ENCODE data around the gene RNF115. TPM values are rescaled to one million over a fixed set of nuclear protein-coding genes. Genes with fewer than 3 reads are reported as not detected.
"Not testable (repeated sequence)": the region's sequence is repeated elsewhere in the genome, so short reads cannot be mapped to it uniquely, and the experiment has no call there.

The RNF115 gene
- total and polyA plus RNA-seq, 4 donors, result 3.2 to 10.0 (median 7.6) TPM

GRCh38 chr1:145765585-145766360 lies 58.1 kb downstream of the RNF115 start:
- not testable (repeated sequence) for H3K27me3 ChIP-seq (ENCODE audit: control insufficient read depth in 4 of 4, insufficient read depth in 4 of 4, low read length in 3 of 4); H3K9ac ChIP-seq (ENCODE audit: low read depth in 1 of 2, low read length in 2 of 2); DNase-seq (ENCODE audit: low spot score); H3K4me3 ChIP-seq (ENCODE audit: low read depth in 1 of 3, low read length in 3 of 3); H3K9me3 ChIP-seq (ENCODE audit: control insufficient read depth in 4 of 4, low read length in 3 of 4); H3K4me1 ChIP-seq (ENCODE audit: control insufficient read depth in 4 of 4, insufficient read depth in 4 of 4, low read length in 3 of 4); H3K36me3 ChIP-seq (ENCODE audit: control insufficient read depth in 4 of 4, insufficient read depth in 3 of 4, low read depth in 1 of 4, low read length in 3 of 4); H3K27ac ChIP-seq (ENCODE audit: low read depth in 1 of 2, low read length in 2 of 2)
- TF ChIP-seq HNF4A (conservative IDR thresholded peaks at IDR 0.05), result peak; percentile 11 to 13
- 49% methylated on average over 5 of the region's 5 CpGs for WGBS

GRCh38 chr1:145765127-145765526 lies 58.8 kb downstream of the RNF115 start:
- H3K4me1 ChIP-seq (ENCODE audit: control insufficient read depth in 4 of 4, insufficient read depth in 4 of 4, low read length in 3 of 4); H3K36me3 ChIP-seq (ENCODE audit: control insufficient read depth in 4 of 4, insufficient read depth in 3 of 4, low read depth in 1 of 4, low read length in 3 of 4); H3K9ac ChIP-seq (ENCODE audit: low read depth in 1 of 2, low read length in 2 of 2); H3K9me3 ChIP-seq (ENCODE audit: control insufficient read depth in 4 of 4, low read length in 3 of 4); DNase-seq (ENCODE audit: low spot score); H3K27me3 ChIP-seq (ENCODE audit: control insufficient read depth in 4 of 4, insufficient read depth in 4 of 4, low read length in 3 of 4); H3K4me3 ChIP-seq (ENCODE audit: low read depth in 1 of 3, low read length in 3 of 3); H3K27ac ChIP-seq (ENCODE audit: low read depth in 1 of 2, low read length in 2 of 2): not testable (repeated sequence)
- TF ChIP-seq HNF4A (conservative IDR thresholded peaks at IDR 0.05), result peak in 1 of 2 donors; percentile 8
- 26% methylated on average over 2 of the region's 3 CpGs for WGBS

GRCh38 chr1:145764231-145764940 lies 59.5 kb downstream of the RNF115 start:
- WGBS, result 97% methylated on average over 52 of the region's 52 CpGs
- not testable (repeated sequence) for H3K9me3 ChIP-seq (ENCODE audit: control insufficient read depth in 4 of 4, low read length in 3 of 4); DNase-seq (ENCODE audit: low spot score); H3K27ac ChIP-seq (ENCODE audit: low read depth in 1 of 2, low read length in 2 of 2); H3K4me3 ChIP-seq (ENCODE audit: low read depth in 1 of 3, low read length in 3 of 3); H3K9ac ChIP-seq (ENCODE audit: low read depth in 1 of 2, low read length in 2 of 2); H3K36me3 ChIP-seq (ENCODE audit: control insufficient read depth in 4 of 4, insufficient read depth in 3 of 4, low read depth in 1 of 4, low read length in 3 of 4); H3K27me3 ChIP-seq (ENCODE audit: control insufficient read depth in 4 of 4, insufficient read depth in 4 of 4, low read length in 3 of 4); H3K4me1 ChIP-seq (ENCODE audit: control insufficient read depth in 4 of 4, insufficient read depth in 4 of 4, low read length in 3 of 4)

GRCh38 chr1:145762001-145762400 lies 61.9 kb downstream of the RNF115 start:
- not testable (repeated sequence) for H3K36me3 ChIP-seq (ENCODE audit: control insufficient read depth in 4 of 4, insufficient read depth in 3 of 4, low read depth in 1 of 4, low read length in 3 of 4); DNase-seq (ENCODE audit: low spot score); H3K27me3 ChIP-seq (ENCODE audit: control insufficient read depth in 4 of 4, insufficient read depth in 4 of 4, low read length in 3 of 4); H3K4me3 ChIP-seq (ENCODE audit: low read depth in 1 of 3, low read length in 3 of 3); H3K4me1 ChIP-seq (ENCODE audit: control insufficient read depth in 4 of 4, insufficient read depth in 4 of 4, low read length in 3 of 4); H3K9me3 ChIP-seq (ENCODE audit: control insufficient read depth in 4 of 4, low read length in 3 of 4); H3K27ac ChIP-seq (ENCODE audit: low read depth in 1 of 2, low read length in 2 of 2); H3K9ac ChIP-seq (ENCODE audit: low read depth in 1 of 2, low read length in 2 of 2)
- WGBS, result 72% methylated on average over 2 of the region's 2 CpGs
- TF ChIP-seq HNF4A (conservative IDR thresholded peaks at IDR 0.05), result peak; percentile 39 to 50

DNA sequence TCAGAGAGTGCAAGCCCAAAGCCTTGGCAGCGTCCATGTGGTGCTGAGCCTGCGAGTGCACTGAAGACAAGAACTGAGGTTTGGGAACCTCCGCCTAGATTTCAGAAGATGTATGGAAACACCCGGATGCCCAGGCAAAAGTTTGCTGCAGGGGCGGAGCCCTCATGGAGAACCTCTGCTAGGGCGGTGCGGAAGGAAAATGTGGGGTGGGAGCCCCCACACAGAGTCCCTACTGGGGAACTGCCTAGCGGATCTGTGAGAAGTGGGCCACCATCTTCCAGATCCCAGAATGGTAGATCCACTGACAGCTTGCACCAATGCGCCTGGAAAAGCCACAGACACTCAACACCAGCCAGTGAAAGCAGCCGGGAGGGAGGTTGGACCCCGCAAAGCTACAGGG lies 62.4 kb downstream of the RNF115 start:
- H3K27ac ChIP-seq (ENCODE audit: low read depth in 1 of 2, low read length in 2 of 2); H3K36me3 ChIP-seq (ENCODE audit: control insufficient read depth in 4 of 4, insufficient read depth in 3 of 4, low read depth in 1 of 4, low read length in 3 of 4): not testable (repeated sequence)
- WGBS, result 99% methylated on average over 11 of the region's 11 CpGs

DNA sequence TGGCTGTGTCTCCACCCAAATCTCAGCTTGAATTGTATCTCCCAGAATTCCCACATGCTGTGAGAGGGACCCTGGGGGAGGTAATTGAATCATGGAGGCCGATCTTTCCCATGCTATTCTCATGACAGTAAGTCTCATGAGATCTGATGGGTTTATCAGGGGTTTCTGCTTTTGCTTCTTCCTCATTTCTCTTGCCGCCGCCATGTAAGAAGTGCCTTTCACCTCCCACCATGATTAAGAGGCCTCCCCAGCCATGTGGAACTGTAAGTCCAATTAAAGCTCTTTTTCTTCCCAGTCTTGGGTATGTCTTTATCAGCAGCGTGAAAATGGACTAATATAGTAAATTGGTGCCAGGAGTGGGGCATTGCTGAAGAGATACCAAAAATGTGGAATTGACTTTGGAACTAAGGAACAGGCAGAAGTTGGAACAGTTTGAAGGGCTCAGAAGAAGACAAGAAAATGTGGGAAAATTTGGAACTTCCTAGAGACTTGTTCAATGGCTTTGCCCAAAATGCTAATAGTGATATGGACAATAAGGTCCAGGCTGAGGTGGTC lies 63.4 kb downstream of the RNF115 start:
- H3K4me1 ChIP-seq (ENCODE audit: control insufficient read depth in 4 of 4, insufficient read depth in 4 of 4, low read length in 3 of 4); H3K9me3 ChIP-seq (ENCODE audit: control insufficient read depth in 4 of 4, low read length in 3 of 4); H3K27ac ChIP-seq (ENCODE audit: low read depth in 1 of 2, low read length in 2 of 2); H3K27me3 ChIP-seq (ENCODE audit: control insufficient read depth in 4 of 4, insufficient read depth in 4 of 4, low read length in 3 of 4); H3K4me3 ChIP-seq (ENCODE audit: low read depth in 1 of 3, low read length in 3 of 3); DNase-seq (ENCODE audit: low spot score); H3K9ac ChIP-seq (ENCODE audit: low read depth in 1 of 2, low read length in 2 of 2); H3K36me3 ChIP-seq (ENCODE audit: control insufficient read depth in 4 of 4, insufficient read depth in 3 of 4, low read depth in 1 of 4, low read length in 3 of 4): not testable (repeated sequence)
- WGBS, result 97% methylated on average over 4 of the region's 4 CpGs

More for the DNA sequence above, 62.4 kb downstream of the RNF115 start:
- H3K9me3 ChIP-seq (ENCODE audit: control insufficient read depth in 4 of 4, low read length in 3 of 4); H3K9ac ChIP-seq (ENCODE audit: low read depth in 1 of 2, low read length in 2 of 2); H3K4me3 ChIP-seq (ENCODE audit: low read depth in 1 of 3, low read length in 3 of 3); DNase-seq (ENCODE audit: low spot score); H3K4me1 ChIP-seq (ENCODE audit: control insufficient read depth in 4 of 4, insufficient read depth in 4 of 4, low read length in 3 of 4); H3K27me3 ChIP-seq (ENCODE audit: control insufficient read depth in 4 of 4, insufficient read depth in 4 of 4, low read length in 3 of 4): not testable (repeated sequence)
